PC-9 (cell line): Measurements from ENCODE around the gene FBLN2. TPM values are rescaled to one million over a fixed set of nuclear protein-coding genes. Genes with fewer than 3 reads are reported as not detected.

Experiments
- BruUV-seq: library from RNA; stranded (reverse); fragments of 400-500 nt; replicated peaks from 2 replicates; lab custom pipeline; 2021; lab: Mats Ljungman, UMichigan
- CTCF ChIA-PET: fragments of 300-600 bp; sonication (Branson Sonifier 250); formaldehyde crosslinking; loops from one replicate; lab custom pipeline; 2022; ENCODE audit warnings: antibody characterized with exemption; lab: Charles Lee
- POLR2A ChIA-PET: fragments of 300-600 bp; sonication (Branson Sonifier 250); formaldehyde crosslinking; loops from one replicate; lab custom pipeline; 2022; ENCODE audit warnings: antibody characterized with exemption; ENCODE audit not compliant: unreplicated experiment; lab: Charles Lee
- DNase-seq, 2 experiments: peaks; one replicate each; pipeline versions ENCODE4 v3.0.0 to v3.0.0-alpha.2; 2015 to 2022; ENCODE audit warnings: mixed read lengths in 1 of 2
- H2AFZ ChIP-seq: fragments of 200-600 bp; sonication (generic); 2 replicates; pipeline ENCODE4 v1.8.1; 2017; ENCODE audit warnings: antibody characterized with exemption
- H3F3A ChIP-seq: fragments of 200-600 bp; sonication (generic); 2 replicates; pipeline ENCODE4 v1.8.1; 2017; ENCODE audit warnings: antibody characterized with exemption, mild to moderate bottlenecking, low read depth; ENCODE audit not compliant: insufficient read depth
- H3K27ac ChIP-seq: fragments of 200-600 bp; sonication (generic); 2 replicates; pipeline ENCODE4 v1.6.1; 2016; ENCODE audit warnings: mixed run types
- H3K27me3 ChIP-seq: fragments of 200-600 bp; sonication (generic); 2 replicates; pipeline ENCODE4 v1.6.1; 2016; ENCODE audit warnings: low read depth, mixed run types; ENCODE audit not compliant: insufficient read depth
- H3K36me3 ChIP-seq: fragments of 200-600 bp; sonication (generic); 2 replicates; pipeline ENCODE4 v1.6.1; 2016; ENCODE audit warnings: low read depth, mixed run types
- H3K4me1 ChIP-seq: fragments of 200-600 bp; sonication (generic); replicated peaks from 2 replicates; pipeline ENCODE4 v1.6.1; 2016; ENCODE audit warnings: mixed run types; ENCODE audit not compliant: insufficient read depth
- H3K4me2 ChIP-seq: fragments of 200-600 bp; sonication (generic); 2 replicates; pipeline ENCODE4 v1.6.1; 2017; ENCODE audit warnings: mixed run types
- H3K4me3 ChIP-seq: fragments of 200-600 bp; sonication (generic); 2 replicates; pipeline ENCODE4 v1.6.1; 2016; ENCODE audit warnings: mixed run types
- H3K79me2 ChIP-seq: fragments of 200-600 bp; sonication (generic); 2 replicates; pipeline ENCODE4 v1.6.1; 2017; ENCODE audit warnings: low read depth, mixed run types
- H3K9me2 ChIP-seq: fragments of 200-600 bp; sonication (generic); 2 replicates; pipeline ENCODE4 v1.8.1; 2017; ENCODE audit warnings: mild to moderate bottlenecking; ENCODE audit not compliant: insufficient read depth
- H3K9me3 ChIP-seq: fragments of 200-600 bp; sonication (generic); 2 replicates; pipeline ENCODE4 v1.8.1; 2016; ENCODE audit warnings: low read depth; ENCODE audit not compliant: insufficient read depth
- H4K20me1 ChIP-seq: fragments of 200-600 bp; sonication (generic); 2 replicates; pipeline ENCODE4 v1.8.1; 2017; ENCODE audit not compliant: insufficient read depth
- EZH2 ChIP-seq: fragments of 200-600 bp; sonication (generic); IDR thresholded peaks from 2 replicates; pipeline ENCODE4 v1.8.0; 2017; ENCODE audit warnings: antibody characterized with exemption, low read depth
- intact Hi-C: fragments of 100-400 bp; cut with micrococcal nuclease; formaldehyde crosslinking; loops from one replicate; pipeline ENCODE4 v1.10.0; 2022; ENCODE audit not compliant: unreplicated experiment
- total RNA-seq: library from RNA; stranded (reverse); gene quantifications from 2 replicates; pipeline ENCODE4 v1.2.3, GENCODE V29; 2021
- TF ChIP-seq, protein P1 (sequence below): fragments of 200-600 bp; sonication (generic); conservative IDR thresholded peaks from 2 replicates; pipeline ENCODE4 v1.6.1; 2017; ENCODE audit warnings: mixed run types, antibody characterized with exemption, mild to moderate bottlenecking, moderate library complexity

The FBLN2 gene
- total RNA-seq, 1 experiment from 2014 or later, result 0.57 TPM

GRCh38 chr3:13582366-13583250 is 33.7 kb downstream of the FBLN2 start:
- ChIA-PET CTCF (no interaction called here), POLR2A (no interaction called here)
- H3K4me1 ChIP-seq, result peaks cover 31% of the 10 kb centered on the region
- H3K79me2 ChIP-seq, result no peaks in the 10 kb centered on the region
- no peaks in the 10 kb centered on the region for H3K9me2 ChIP-seq
- BruUV-seq, result no TSS peak
- no peak overlapping the region for H2AFZ ChIP-seq
- peaks cover 28% of the 10 kb centered on the region for H3F3A ChIP-seq
- no peaks in the 10 kb centered on the region for H4K20me1 ChIP-seq
- TF ChIP-seq, protein P1, sequence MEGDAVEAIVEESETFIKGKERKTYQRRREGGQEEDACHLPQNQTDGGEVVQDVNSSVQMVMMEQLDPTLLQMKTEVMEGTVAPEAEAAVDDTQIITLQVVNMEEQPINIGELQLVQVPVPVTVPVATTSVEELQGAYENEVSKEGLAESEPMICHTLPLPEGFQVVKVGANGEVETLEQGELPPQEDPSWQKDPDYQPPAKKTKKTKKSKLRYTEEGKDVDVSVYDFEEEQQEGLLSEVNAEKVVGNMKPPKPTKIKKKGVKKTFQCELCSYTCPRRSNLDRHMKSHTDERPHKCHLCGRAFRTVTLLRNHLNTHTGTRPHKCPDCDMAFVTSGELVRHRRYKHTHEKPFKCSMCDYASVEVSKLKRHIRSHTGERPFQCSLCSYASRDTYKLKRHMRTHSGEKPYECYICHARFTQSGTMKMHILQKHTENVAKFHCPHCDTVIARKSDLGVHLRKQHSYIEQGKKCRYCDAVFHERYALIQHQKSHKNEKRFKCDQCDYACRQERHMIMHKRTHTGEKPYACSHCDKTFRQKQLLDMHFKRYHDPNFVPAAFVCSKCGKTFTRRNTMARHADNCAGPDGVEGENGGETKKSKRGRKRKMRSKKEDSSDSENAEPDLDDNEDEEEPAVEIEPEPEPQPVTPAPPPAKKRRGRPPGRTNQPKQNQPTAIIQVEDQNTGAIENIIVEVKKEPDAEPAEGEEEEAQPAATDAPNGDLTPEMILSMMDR, result no peak
- no peak for TF ChIP-seq EZH2
- H3K27me3 ChIP-seq, result no peaks in the 10 kb centered on the region
- DNase-seq, result no peak
- intact Hi-C loops, result no loop called here
- no peaks in the 10 kb centered on the region for H3K9me3 ChIP-seq
- H3K4me2 ChIP-seq, result no peak overlapping the region
- H3K4me3 ChIP-seq, result no peak overlapping the region
- no peaks in the 10 kb centered on the region for H3K36me3 ChIP-seq
- no peak overlapping the region for H3K27ac ChIP-seq

GRCh38 chr3:13583251-13584180 is 34.6 kb downstream of the FBLN2 start:
- Histone ChIP-seq H3K9me3 (no peaks in the 10 kb centered on the region), H3K4me2 (no peak overlapping the region), H3F3A (peaks cover 28% of the 10 kb centered on the region), H3K27me3 (no peaks in the 10 kb centered on the region), H4K20me1 (no peaks in the 10 kb centered on the region), H3K36me3 (no peaks in the 10 kb centered on the region), H3K4me3 (no peak overlapping the region), H3K9me2 (no peaks in the 10 kb centered on the region), H3K27ac (no peak overlapping the region), H3K4me1 (peaks cover 31% of the 10 kb centered on the region), H3K79me2 (no peaks in the 10 kb centered on the region), H2AFZ (no peak overlapping the region)
- intact Hi-C loops, result no loop called here
- no peak for DNase-seq
- ChIA-PET CTCF (no interaction called here), POLR2A (no interaction called here)
- TF ChIP-seq EZH2, result no peak
- TF ChIP-seq, protein P1, result no peak
- BruUV-seq, result no TSS peak

DNA sequence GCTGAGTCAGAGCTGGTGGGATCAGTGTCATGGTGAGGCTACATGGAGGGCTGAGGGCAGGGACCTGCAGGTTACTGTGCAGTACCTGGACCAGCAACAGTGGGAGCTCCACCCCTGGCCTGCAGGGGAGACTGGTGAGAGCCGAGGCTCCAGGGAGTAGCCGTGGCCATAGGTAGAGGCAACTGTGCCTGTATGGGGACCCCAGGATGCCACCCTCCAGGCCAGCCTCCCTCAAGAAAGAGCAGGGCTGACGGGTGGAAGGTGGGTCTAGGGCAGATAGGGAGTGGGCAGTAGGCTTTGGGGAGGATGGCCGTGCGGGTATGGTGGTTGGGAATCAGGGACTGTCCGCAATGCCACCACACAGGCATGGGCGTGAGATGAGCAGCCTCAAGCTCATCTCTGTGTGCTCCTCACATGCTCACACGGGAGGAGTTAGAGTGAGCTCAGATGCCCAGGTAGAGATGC is 35.5 kb downstream of the FBLN2 start:
- intact Hi-C loops, result no loop called here
- CTCF ChIA-PET, result no interaction called here

More for the DNA sequence above, 35.5 kb downstream of the FBLN2 start:
- no peaks in the 10 kb centered on the region for H3K9me2 ChIP-seq
- no TSS peak for BruUV-seq
- peaks cover 26% of the 10 kb centered on the region for H3K4me1 ChIP-seq
- no peak overlapping the region for H2AFZ ChIP-seq
- no peak overlapping the region for H3K4me3 ChIP-seq
- no peaks in the 10 kb centered on the region for H3K36me3 ChIP-seq
- no peak overlapping the region for H3K4me2 ChIP-seq
- no peak overlapping the region for H3K27ac ChIP-seq
- no peaks in the 10 kb centered on the region for H4K20me1 ChIP-seq
- H3F3A ChIP-seq, result peaks cover 24% of the 10 kb centered on the region
- H3K79me2 ChIP-seq, result no peaks in the 10 kb centered on the region
- TF ChIP-seq EZH2, result no peak
- TF ChIP-seq, protein P1, result no peak
- no peak for DNase-seq
- no peaks in the 10 kb centered on the region for H3K27me3 ChIP-seq
- POLR2A ChIA-PET, result no interaction called here
- H3K9me3 ChIP-seq, result no peaks in the 10 kb centered on the region
